Small intestine (tissue), 7 donors: ENCODE measurements around the gene ADAMTSL4. TPM values are rescaled to one million over a fixed set of nuclear protein-coding genes. Genes with fewer than 3 reads are reported as not detected.

ENCODE experiments used
- DNase-seq, 2 donors: peaks; one replicate each; pipeline versions ENCODE4 v3.0.0 to v3.0.0-alpha.2; 2013
- FAIRE-seq: peaks from 2 replicates; lab custom pipeline; 2012; peaks lifted over from hg19 to GRCh38; lab: Jason Lieb, UNC
- H3K27ac ChIP-seq, 3 donors: one replicate each; pipeline ENCODE4 v1.5.1; 2013; ENCODE audit warnings: low read length in 2 of 3, mild to moderate bottlenecking in 2 of 3, control low read depth in 1 of 3, inconsistent platforms in 1 of 3, low read depth in 1 of 3, moderate library complexity in 1 of 3
- H3K27me3 ChIP-seq, 3 donors: one replicate each; pipeline ENCODE4 v1.6.1; 2013; ENCODE audit warnings: low read length in 3 of 3, inconsistent platforms in 1 of 3; ENCODE audit not compliant: control insufficient read depth in 3 of 3, insufficient read depth in 3 of 3
- H3K36me3 ChIP-seq, 3 donors: one replicate each; pipeline ENCODE4 v1.6.1; 2013; ENCODE audit warnings: low read length in 3 of 3, inconsistent platforms in 1 of 3, low read depth in 1 of 3, mild to moderate bottlenecking in 1 of 3, moderate library complexity in 1 of 3; ENCODE audit not compliant: control insufficient read depth in 3 of 3, insufficient read depth in 2 of 3
- H3K4me1 ChIP-seq, 3 donors: one replicate each; pipeline ENCODE4 v1.6.1; 2013; ENCODE audit warnings: low read length in 2 of 3, inconsistent platforms in 1 of 3, low read depth in 1 of 3, mild to moderate bottlenecking in 1 of 3, moderate library complexity in 1 of 3; ENCODE audit not compliant: control insufficient read depth in 3 of 3, insufficient read depth in 2 of 3
- H3K4me3 ChIP-seq, 3 donors: one replicate each; pipeline ENCODE4 v1.5.1; 2013; ENCODE audit warnings: low read length in 3 of 3, control low read depth in 1 of 3, inconsistent platforms in 1 of 3, low read depth in 1 of 3, mild to moderate bottlenecking in 1 of 3, moderate library complexity in 1 of 3
- H3K9me3 ChIP-seq, 2 donors: one replicate each; pipeline ENCODE4 v1.6.1; 2013; ENCODE audit warnings: low read depth in 1 of 2, low read length in 1 of 2; ENCODE audit not compliant: control insufficient read depth in 2 of 2, insufficient read depth in 1 of 2
- WGBS, 3 donors: extraction: QIAGEN DNeasy Blood & Tissue Kit; methylation state at CpG; one replicate each; pipeline ENCODE4 v1.1.7; 2013; 5-methylcytosine and 5-hydroxymethylcytosine counted together
- polyA plus RNA-seq, 4 donors: library from polyadenylated mRNA; stranded (reverse) in 3 of 4; unstranded in 1 of 4; fragments of 200-250 nt in 3 of 4; fragments of 120-200 nt in 1 of 4; gene quantifications; one replicate each; pipeline versions ENCODE4 v1.2.1 to v1.2.3, GENCODE V29; 2013
- donor health status: healthy with polysubstance abuse.
- donor health status: control.
- donor health status: control.
- donor health status: Bipolar disorder and iron deficiency.
- donor health status: healthy.

The ADAMTSL4 gene
- polyA plus RNA-seq, 4 donors, result 0.27 to 16.1 (median 7.0) TPM

GRCh38 chr1:150528196-150528595 is 21.0 kb upstream of the ADAMTSL4 start:
- H3K4me3 ChIP-seq, result no peak overlapping the region
- no peak overlapping the region for H3K27ac ChIP-seq
- H3K9me3 ChIP-seq, result no peaks in the 10 kb centered on the region
- peaks cover 0 to 18% (median 0%) of the 10 kb centered on the region in 3 donors for H3K4me1 ChIP-seq
- H3K36me3 ChIP-seq, result no peaks in the 10 kb centered on the region
- no peaks in the 10 kb centered on the region for H3K27me3 ChIP-seq
- WGBS, 3 donors, result 75 to 93% (median 79%) methylated on average over 1 of the region's 1 CpG
- no peak for FAIRE-seq
- no peak for DNase-seq

DNA sequence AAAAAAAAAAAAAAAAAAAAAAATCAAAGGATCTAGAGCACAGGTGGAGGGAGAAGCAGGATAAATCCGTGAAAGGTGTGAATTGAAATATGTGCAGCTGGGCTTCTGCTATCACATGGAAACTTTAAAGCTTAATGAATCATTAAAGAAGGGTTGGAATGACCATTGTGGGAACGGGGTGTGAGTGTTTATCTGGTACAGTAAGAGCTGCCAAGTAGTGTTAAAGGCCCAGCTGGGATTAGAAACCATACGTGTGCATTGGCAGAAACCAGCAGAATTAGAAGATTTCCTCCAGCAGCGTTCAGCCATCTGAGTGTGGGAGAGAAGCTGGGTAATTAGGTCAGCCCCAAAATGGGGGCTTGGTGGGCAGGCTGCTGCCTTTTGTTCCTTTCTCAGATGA is 20.2 kb upstream of the ADAMTSL4 start:
- Histone ChIP-seq H3K9me3 (no peaks in the 10 kb centered on the region), H3K36me3 (no peaks in the 10 kb centered on the region), H3K27ac (peak overlapping the region in 2 of 3 donors; percentile 60 to 81), H3K27me3 (no peaks in the 10 kb centered on the region), H3K4me1 (peaks cover 0 to 23% (median 0%) of the 10 kb centered on the region in 3 donors), H3K4me3 (no peak overlapping the region)
- whole genome bisulfite sequencing, 3 donors, result 14 to 32% (median 28%) methylated on average over 4 of the region's 4 CpGs
- peak; percentile 45 to 81 for DNase-seq
- FAIRE-seq, result no peak

GRCh38 chr1:150530491-150531159 is 18.6 kb upstream of the ADAMTSL4 start:
- Histone ChIP-seq H3K4me3 (no peak overlapping the region), H3K36me3 (no peaks in the 10 kb centered on the region), H3K27me3 (no peaks in the 10 kb centered on the region), H3K4me1 (peaks cover 0 to 27% (median 0%) of the 10 kb centered on the region in 3 donors), H3K27ac (no peak overlapping the region), H3K9me3 (no peaks in the 10 kb centered on the region)
- WGBS, 3 donors, result 92 to 95% (median 93%) methylated on average over 14 of the region's 14 CpGs
- DNase-seq (no peak), FAIRE-seq (no peak)

GRCh38 chr1:150532860-150533259 is 16.3 kb upstream of the ADAMTSL4 start:
- DNase-seq, result no peak
- Histone ChIP-seq H3K9me3 (no peaks in the 10 kb centered on the region), H3K36me3 (no peaks in the 10 kb centered on the region), H3K4me1 (peaks cover 0 to 27% (median 0%) of the 10 kb centered on the region in 3 donors), H3K27me3 (no peaks in the 10 kb centered on the region), H3K4me3 (no peak overlapping the region), H3K27ac (peak overlapping the region in 2 of 3 donors; percentile 67 to 85)
- 18 to 36% (median 28%) methylated on average over 5 of the region's 5 CpGs for WGBS, 3 donors
- no peak for FAIRE-seq

- H3K27me3 ChIP-seq, result no peaks in the 10 kb centered on the region
- DNase-seq (no peak), FAIRE-seq (no peak)
- H3K36me3 ChIP-seq, result no peaks in the 10 kb centered on the region
- no peak overlapping the region for H3K4me3 ChIP-seq
- no peaks in the 10 kb centered on the region for H3K9me3 ChIP-seq
- no peak overlapping the region for H3K27ac ChIP-seq
- H3K4me1 ChIP-seq, result peaks cover 0 to 24% (median 3%) of the 10 kb centered on the region in 3 donors
- WGBS, 3 donors, result 21 to 69% (median 54%) methylated on average over 6 of the region's 6 CpGs
Observed at GRCh38 chr1:150534002-150534401, 15.2 kb upstream of the ADAMTSL4 start.

DNA sequence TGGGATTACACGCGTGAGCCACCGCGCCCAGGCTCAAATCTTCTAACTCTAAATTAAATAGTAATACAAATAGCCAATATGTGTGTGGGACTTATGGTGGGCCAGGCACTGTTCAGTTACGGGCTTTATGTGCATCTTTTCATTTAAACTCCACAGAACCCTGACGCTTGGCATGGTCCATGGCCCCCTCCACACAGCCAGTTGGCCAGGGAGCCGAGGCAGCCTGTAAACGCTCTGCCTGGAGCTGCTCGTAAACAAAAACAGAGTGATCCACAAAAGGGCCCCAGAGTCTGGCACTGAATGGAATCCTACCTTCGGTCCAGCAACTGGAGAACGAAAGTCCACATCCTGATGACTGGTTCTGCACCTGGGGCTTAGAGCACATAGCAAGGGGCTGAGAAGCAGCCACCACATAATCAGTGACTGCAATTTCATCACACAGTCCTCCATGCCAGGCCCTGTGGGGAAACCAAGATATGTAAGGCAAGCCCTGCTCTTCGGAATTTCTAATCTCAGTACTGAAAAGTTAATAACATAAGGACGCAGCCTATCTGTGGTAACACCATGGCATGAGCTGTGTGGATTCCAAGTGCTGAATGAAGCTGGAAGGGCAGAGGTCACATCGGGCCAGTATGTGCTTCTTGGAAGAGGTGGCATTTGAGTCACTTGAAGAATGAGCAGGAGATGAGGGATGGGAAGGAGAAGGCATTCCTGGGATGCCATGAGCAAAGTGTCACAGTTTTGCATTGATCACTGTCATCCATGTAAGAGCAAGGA is 13.5 kb upstream of the ADAMTSL4 start:
- 86 to 90% (median 86%) methylated on average over 14 of the region's 14 CpGs for WGBS, 3 donors
- no peak for FAIRE-seq
- no peak overlapping the region for H3K27ac ChIP-seq

DNA sequence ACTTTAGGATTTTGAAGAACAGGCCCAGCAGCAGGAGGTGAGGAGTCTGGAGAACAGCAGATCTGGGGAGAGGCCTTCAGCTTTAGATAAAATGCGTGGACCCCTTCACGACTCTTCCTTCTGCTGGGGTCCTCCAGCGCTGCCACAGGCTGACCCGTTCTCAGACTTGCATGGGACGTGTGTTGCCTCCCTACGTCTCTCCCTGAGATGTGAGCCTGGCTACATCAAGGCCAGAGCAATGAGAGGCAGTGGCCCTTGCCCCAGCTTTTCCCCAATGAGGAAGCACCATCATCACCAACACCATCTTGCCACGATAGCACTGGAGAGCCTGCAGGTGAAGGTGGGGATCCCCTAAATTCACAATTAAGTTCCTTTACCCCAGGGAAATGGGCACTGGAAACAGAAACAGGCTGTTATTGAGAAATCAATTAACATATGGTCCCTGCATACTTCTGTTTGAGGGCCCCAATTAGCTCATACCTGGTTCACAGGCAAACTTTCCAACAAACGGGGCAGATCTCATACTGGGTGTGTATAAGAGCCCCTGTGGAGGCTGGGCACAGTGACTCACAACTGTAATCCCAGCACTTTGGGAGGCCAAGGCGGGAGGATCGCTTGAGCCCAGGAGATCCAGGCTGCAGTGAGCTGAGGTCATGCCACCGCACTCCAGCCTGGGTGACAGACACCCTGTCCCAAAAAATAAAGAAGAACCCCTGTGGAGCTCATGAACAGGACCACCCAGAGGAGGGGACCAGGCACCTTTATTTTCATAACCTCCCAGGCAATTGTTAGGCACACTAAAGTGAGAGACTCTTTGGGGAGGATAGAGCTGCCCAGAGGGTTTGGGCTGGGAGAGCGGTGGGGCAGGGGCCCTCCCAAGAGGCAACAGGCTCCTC is 12.1 kb upstream of the ADAMTSL4 start:
- no peak for DNase-seq

More for the DNA sequence above, 13.5 kb upstream of the ADAMTSL4 start:
- Histone ChIP-seq H3K4me1 (peaks cover 0 to 20% (median 3%) of the 10 kb centered on the region in 3 donors), H3K9me3 (no peaks in the 10 kb centered on the region), H3K27me3 (no peaks in the 10 kb centered on the region), H3K36me3 (no peaks in the 10 kb centered on the region), H3K4me3 (no peak overlapping the region)
- DNase-seq, result no peak

More for the DNA sequence above, 12.1 kb upstream of the ADAMTSL4 start:
- peak overlapping the region in 1 of 3 donors; percentile 32 for H3K27ac ChIP-seq
- H3K9me3 ChIP-seq, result no peaks in the 10 kb centered on the region
- H3K4me3 ChIP-seq, result no peak overlapping the region
- H3K4me1 ChIP-seq, result peaks cover 0 to 19% (median 3%) of the 10 kb centered on the region in 3 donors
- H3K27me3 ChIP-seq, result no peaks in the 10 kb centered on the region
- 90 to 93% (median 92%) methylated on average over 11 to 12 of the region's 12 CpGs for WGBS, 3 donors
- FAIRE-seq, result no peak
- H3K36me3 ChIP-seq, result no peaks in the 10 kb centered on the region
